ENCODE results near the gene AP1M1.
"Not testable (repeated sequence)": the region's sequence is repeated elsewhere in the genome, so short reads cannot be mapped to it uniquely, and the experiment has no call there.

The AP1M1 gene

GRCh38 chr19:16197622-16198369, at the start of gene AP1M1:
Gene AP1M1 (plus strand): TSS chr19:16197911. CDS start chr19:16198027, 116 bp downstream.
- DNase-seq: peak; percentile 75 to 99 (median 94)

DNA sequence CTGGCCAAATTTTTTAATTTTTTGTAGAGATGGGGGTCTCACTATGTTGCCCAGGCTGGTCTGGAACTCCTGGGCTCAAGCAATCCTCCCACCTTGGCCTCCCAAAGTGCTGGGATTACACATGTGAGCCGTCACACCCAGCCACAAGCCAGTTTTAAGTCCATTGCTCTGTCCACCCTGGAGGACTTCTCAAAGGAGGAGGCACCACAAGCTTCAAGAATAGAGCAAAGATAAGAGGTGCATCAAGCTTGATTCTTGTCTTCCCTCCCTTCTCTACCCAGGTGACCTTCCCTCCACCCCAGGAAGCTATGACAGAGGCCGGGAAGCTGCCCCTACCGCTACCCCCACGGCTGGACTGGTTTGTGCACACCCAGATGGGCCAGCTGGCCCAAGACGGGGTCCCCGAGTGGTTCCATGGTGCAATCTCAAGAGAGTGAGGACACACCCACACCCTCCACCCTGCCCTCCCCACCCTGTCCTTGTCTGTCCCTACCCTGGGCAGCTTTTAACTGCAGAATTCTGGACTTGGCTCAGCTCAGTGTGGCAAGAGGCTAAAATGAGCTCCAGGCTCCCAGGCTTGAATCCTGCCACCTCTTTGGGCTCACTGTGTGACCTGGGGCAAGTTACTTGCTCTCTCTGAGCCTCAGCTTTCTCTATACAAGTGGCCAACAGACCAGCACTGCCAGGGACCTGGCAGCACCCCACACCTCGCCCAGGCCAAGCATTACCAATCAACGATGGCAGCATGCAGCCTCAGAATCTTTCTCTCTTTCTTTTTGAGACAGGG, 49.1 kb upstream of the AP1M1 start:
- no peak for DNase-seq

GRCh38 chr19:16153582-16154336, 44.0 kb upstream of the AP1M1 start:
- no peak for DNase-seq

DNA sequence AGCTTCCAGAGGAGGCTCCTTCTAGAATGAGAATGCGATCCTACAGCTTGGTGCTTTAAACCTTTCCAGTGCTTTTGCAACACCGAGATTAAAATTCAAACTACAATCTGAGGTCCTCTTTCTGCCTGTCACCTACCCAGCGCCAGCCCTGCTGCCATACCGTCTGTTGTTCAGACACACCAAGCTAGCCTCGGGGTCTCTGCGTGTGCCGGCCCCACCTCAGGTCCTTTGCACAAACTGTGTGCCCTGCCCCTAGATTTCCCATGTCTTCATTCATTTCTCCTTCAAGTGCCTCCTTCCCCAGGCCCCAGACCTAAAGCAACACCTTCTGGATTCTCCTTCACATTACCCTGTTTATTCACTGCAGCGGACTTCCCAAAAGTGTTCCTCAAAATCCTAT, 43.2 kb upstream of the AP1M1 start:
- DNase-seq: no peak

DNA sequence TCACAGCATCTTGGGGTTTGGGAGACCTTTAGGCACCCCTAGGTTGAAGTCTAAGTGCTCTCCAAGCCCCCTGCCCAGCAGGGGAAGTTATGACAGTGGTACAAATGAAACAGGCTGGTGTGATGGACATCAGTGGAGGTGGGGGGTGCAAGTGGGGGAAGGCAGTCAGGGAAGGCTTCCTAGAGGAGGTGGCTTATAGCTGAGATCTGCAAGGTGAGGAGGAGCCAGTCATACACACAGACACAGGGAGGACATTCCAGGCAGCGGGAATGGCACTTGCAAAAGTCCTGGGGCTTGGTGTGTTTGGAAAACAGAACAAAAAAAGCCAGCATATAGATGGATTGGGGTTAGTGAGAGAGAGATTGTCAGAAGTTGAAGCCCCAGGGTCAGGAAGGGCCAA, 42.6 kb upstream of the AP1M1 start:
- DNase-seq: no peak

DNA sequence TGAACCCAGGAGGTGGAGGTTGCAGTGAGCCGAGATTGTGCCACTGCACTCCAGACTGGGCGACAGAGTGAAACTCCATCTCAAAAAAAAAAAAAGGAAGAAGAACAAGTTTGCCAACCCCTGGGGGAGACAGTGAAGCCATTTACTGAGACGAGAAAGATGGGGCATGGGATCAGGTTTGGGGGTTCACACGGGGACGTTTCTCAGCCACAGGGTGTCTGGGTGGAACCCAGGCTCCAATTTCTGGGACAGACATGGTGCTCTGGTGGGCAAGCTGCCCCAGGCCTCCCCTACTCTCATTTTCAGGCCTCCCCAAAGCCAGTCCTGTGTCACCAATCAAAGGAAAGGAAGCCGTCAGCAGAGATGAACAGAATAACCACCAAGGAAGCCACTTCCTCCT, 40.8 kb upstream of the AP1M1 start:
- no peak for DNase-seq

DNA sequence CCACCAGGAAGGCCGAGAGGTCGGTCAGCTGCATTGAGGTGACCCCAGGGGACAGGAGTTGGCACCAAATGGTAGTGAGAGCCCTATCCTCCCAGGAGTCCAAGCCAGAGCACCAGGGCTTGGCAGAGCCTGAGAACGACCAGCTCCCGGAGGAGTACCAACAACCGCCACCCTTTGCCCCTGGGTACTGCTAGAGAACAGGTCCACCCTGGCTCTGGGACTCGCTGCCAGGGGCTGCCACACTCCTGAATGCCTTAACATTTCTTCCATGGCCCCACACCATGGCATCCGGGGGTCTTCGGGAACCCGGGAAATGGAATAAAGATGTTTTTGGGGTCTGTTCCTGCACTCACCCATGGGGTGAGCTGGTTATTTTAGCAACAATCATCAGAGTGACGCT, 40.1 kb upstream of the AP1M1 start:
- DNase-seq: no peak

- DNase-seq: no peak
Observed at GRCh38 chr19:16159655-16160054, 38.1 kb upstream of the AP1M1 start.

DNA sequence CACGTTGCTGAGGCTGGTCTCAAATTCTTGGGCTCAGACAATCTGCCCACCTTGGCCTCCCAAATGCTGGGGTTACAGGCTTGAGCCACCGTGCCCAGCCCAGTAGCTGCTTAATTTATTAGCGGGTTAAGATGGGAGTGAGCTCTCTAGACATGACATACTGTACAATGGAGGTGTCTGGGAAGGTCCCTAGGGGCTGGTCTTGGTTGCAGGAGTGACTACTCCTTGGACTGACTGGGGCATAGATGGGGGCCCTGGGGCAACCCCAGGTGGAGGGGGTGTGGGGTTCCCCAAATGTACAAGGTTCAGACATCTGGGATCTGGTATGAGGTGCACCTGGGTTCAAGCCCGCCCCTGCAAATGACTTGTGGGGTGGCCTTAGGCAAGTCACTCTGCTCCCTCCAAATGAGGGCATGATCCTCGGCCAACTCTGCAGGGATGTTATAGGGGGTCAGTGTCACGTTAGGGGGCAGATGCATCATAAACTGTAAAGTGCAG, 37.2 kb upstream of the AP1M1 start:
- no peak for DNase-seq

DNA sequence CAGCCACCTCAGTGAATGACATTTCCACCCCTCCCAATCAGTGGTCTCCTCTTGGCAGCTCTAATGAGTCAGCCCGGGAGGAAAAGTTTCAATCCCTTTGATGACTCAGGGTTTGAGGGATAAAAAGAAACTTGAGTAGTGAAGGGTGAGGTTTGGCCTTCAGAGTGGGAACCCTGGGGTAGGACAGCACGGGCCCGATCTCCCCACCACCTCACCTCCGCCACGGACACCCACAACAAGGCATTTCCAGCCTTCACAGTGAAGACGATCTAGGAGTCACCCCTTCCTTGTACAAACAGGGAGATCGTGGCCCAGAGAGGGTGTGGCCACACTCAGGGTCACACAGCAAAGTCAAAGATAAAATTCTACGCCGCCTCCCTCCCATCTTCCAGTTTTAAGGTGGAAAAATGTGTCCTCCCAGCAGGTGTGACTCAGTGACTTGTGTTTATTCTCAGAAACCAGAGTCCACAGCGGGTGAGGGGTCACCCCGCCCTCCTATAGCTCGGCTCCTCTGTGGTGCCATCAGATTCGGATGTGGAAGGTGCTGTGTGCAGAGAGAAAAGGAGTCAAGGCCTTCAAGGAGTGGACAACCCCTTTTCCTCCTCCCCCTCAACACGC, 36.7 kb upstream of the AP1M1 start:
- DNase-seq: no peak

DNA sequence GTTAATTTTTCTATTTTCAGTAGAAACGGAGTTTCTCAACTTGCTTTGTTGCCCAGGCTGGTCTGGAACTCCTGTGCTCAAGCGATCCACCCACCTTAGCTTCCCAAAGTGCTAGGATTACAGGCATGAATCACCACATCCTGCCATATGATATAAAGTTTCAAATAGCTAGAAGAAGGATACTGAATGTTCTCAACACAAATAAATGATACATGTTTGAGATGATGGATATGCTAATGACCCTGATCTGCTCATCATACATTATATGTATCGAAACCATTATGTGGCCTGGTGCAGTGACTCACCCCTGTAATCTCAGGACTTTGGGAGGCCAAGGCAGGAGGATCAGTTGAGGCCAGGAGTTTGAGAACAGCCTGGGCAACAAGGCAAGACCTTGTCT, 35.9 kb upstream of the AP1M1 start:
- no peak for DNase-seq

DNA sequence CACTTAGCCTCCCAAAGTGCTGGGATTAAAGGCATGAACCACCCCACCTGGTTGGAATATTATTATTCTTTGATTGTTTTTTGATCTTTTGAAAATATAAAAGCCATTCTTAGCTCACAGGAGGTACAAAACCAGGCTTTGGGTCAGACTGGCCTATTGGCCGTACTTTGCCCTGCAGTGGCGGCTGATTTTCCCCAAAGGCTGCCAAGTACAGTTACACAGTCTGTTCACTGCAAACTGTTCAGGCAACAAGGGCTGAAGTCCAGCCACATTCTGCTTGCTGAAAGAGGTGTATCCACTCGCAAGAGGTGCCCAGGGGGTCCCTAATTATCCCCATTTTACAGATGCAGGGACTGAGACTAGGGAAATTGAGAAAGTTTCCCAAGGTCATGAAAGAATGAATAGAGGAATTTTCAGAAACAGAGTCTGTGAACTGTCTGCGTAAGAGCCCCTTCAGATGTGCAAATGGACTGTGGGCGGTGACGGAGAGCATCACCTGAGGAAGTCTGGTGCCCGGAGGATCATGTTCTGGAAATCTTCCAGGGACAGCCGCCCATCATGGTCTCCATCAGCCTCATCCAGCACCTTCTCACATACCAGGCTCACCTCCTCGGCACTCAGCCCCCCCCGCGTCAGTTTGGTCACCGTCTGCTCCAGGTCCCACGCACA, 33.4 kb upstream of the AP1M1 start:
- DNase-seq: no peak

GRCh38 chr19:16166417-16166816, 31.3 kb upstream of the AP1M1 start:
- DNase-seq: no peak

DNA sequence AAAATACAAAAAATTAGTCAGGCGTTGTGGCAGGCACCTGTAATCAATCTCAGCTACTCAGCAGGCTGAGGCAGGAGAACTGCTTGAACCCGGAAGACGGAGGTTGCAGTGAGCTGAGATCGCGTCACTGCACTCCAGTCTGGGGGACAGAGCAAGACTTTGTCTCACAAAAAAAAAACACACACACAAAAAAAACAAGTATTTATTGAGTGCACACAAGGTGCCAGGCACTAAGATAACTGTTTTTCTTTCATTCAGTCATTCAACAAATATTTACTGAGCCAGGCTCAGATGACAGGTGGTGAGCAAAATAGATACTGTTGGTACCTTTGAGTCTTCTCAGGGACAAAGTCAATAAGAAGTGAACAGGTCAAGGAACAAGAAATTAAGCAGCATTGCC, 30.7 kb upstream of the AP1M1 start:
- no peak for DNase-seq

DNA sequence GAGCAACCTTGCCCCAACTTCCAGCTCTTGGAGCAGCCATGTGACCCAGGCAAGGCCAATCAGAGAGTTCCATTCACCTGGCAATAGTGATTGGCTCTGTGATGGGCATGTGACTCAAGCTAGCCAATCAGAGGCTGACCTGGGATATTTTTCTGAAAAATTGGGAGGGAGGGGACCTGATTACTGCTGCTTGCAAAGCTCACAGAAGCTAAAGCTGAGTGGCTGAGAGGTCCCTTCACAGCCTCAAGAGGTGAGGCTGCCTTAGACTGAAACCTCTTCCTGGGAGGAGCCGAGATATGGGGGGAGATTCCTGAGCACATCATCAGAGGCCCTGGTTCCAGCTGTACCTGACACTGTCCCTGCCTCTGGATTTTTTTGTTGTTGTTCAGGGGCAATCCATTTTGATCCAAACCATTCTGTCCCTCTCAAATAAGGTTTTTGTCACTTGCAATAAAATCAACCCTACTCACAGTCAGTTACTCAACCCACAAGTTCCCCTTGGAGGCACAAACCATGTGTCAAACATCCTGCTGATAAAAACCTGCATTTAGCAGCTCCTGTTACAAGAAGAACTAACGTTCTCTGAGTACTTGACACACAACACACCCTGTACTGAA, 29.1 kb upstream of the AP1M1 start:
- DNase-seq: no peak

DNA sequence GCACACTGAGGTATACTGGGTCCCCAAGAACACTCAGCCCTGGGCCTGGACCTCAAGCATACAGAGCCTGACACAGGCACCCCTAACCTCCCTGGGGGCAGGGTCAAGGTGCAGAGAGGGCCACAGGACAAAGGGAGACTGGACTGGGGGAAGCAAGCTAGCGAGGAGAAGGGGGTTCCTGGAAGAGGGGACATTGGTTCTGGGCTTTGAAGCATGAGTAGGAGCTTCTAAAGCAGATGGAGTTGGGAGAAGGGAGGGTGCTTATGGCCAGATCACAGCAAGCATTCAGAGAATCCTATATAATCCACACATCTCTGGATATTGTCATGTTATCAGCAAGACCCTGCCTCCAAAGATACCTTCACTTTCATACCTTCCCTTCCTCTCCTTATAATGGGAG, 27.6 kb upstream of the AP1M1 start:
- no peak for DNase-seq

DNA sequence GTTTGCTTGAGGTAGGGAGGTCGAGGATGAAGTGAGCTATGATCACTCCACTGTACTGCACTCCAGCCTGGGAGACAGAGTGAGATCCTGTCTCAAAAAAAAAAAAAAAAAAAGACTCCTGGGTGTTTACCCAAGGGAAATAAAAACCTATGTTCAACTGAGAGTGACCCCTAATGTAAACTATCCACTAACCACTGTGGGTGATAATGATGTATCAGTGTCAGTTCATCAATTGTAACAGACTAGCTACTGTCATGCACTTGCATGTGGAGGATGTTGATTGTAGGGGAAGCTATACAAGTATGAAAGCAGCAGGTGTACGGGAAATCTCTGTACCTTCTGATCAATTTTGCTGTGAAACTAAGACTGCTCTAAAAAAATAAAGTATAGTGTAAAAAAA, 21.8 kb upstream of the AP1M1 start:
- DNase-seq: no peak

DNA sequence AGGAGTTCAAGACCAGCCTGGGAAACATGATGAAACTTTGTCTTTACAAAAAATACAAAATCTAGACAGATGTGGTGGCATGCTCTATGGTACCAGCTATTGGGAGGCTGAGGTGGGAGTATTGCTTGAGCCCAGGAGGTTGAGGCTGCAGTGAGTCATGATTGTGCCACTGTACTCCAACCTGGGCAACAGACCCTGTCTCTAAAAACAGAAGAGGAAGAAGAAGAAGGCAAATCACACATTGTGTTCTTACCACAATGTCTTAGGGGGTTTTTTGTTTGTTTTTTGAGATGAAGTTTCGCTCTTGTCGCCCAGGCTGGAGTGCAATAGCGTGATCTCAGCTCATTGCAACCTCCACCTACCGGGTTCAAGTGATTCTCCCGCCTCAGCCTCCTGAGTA, 18.8 kb upstream of the AP1M1 start:
- not testable (repeated sequence) for DNase-seq

DNA sequence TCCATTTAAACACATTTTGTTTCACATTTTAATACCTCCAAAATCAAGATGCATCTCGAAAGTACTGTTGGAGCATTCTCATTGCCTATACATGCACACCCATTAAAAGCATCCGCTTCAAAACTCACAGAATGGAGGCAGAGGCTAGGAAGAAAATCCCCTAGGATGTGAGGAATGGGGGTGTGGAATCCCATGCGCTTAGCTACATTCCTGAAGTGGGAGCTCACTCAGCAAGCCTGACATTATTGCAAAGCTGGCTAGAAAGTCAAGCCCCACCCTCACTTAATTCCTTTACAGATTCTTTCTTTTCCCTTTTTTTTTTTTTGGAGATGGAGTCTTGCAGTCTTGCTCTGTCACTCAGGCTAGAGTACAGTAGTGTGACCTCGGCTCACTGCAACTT, 17.1 kb upstream of the AP1M1 start:
- no peak for DNase-seq

- peak in 1 of 51 donors; percentile 28 for DNase-seq
Observed at GRCh38 chr19:16184665-16185122, 13.0 kb upstream of the AP1M1 start.

Data from hypothalamus (tissue), 51 donors.